GM12878 (cell line): ENCODE results near the gene IRGC. TPM values are rescaled to one million over a fixed set of nuclear protein-coding genes. Genes with fewer than 3 reads are reported as not detected.

Experiments used
- BCL11A ChIP-seq: IDR thresholded peaks from 2 replicates; pipeline ENCODE4 v1.6.1; 2011; ENCODE audit warnings: low read depth, low read length
- CHD1 ChIP-seq: IDR thresholded peaks from 2 replicates; pipeline ENCODE4 v1.6.1; 2012; ENCODE audit warnings: low read depth, low read length, improper control_type of control experiment
- KAT2A ChIP-seq: conservative IDR thresholded peaks from 2 replicates; pipeline ENCODE4 v1.6.1; 2011; ENCODE audit warnings: low read depth, low read length; ENCODE audit not compliant: control insufficient read depth
- MYB ChIP-seq: fragments of 150-350 bp; IDR thresholded peaks from 2 replicates; pipeline ENCODE4 v1.6.1; 2014; ENCODE audit warnings: mild to moderate bottlenecking, low read depth, low read length, borderline replicate concordance
- POU2F2 ChIP-seq: IDR thresholded peaks from 3 replicates; pipeline ENCODE4 v1.6.1; 2011; ENCODE audit warnings: low read depth, mild to moderate bottlenecking, low read length, borderline replicate concordance
- RELA ChIP-seq: fragments of 450-650 bp; IDR thresholded peaks from 2 replicates; pipeline ENCODE4 v1.8.0; 2014; ENCODE audit warnings: borderline replicate concordance; ENCODE audit not compliant: partially characterized antibody
- SIN3A ChIP-seq: IDR thresholded peaks from 2 replicates; pipeline ENCODE4 v1.6.1; 2012; ENCODE audit warnings: low read depth, low read length, improper control_type of control experiment
- STAT3 ChIP-seq: IDR thresholded peaks from 2 replicates; pipeline ENCODE4 v1.6.1; 2011; ENCODE audit warnings: low read depth, low read length, improper control_type of control experiment
- TCF12 ChIP-seq: IDR thresholded peaks from 2 replicates; pipeline ENCODE4 v1.6.1; 2011; ENCODE audit warnings: low read depth, mild to moderate bottlenecking, low read length
- TCF3 ChIP-seq: IDR thresholded peaks from 2 replicates; pipeline ENCODE4 v1.6.1; 2012; ENCODE audit warnings: low read depth, mild to moderate bottlenecking, low read length, borderline replicate concordance; ENCODE audit not compliant: insufficient read depth
- WRNIP1 ChIP-seq: IDR thresholded peaks from 2 replicates; pipeline ENCODE4 v1.6.1; 2011; ENCODE audit warnings: low read depth, low read length, improper control_type of control experiment, borderline replicate concordance
- ZSCAN29 ChIP-seq: fragments of 450-650 bp; IDR thresholded peaks from 2 replicates; pipeline ENCODE4 v1.6.1; 2017; ENCODE audit warnings: mild to moderate bottlenecking, moderate library complexity
- polyA plus RNA-seq, 11 experiments: library from polyadenylated mRNA; depleted of rRNA in 4 of 11; unstranded in 6 of 11; stranded (reverse) in 5 of 11; fragments of >200 nt; fragmentation: Nextera tagmentation in 4 of 11; fragmentation: Illumina TruSeq in 1 of 11; extraction: Ambion mirVana in 4 of 11; extraction: Trizol in 1 of 11; gene quantifications; 1 replicate in 1 of 11; 2 replicates in 10 of 11; pipeline versions ENCODE4 v1.2.1 to v1.2.3, GENCODE V29; 2011 to 2016; ENCODE audit warnings: inconsistent platforms in 2 of 11, missing spikeins in 2 of 11, low read depth in 1 of 11
- total RNA-seq, 4 experiments: library from RNA; depleted of rRNA in 3 of 4; stranded (reverse); fragments of >200 nt in 3 of 4; fragmentation: Illumina TruSeq in 1 of 4; extraction: Trizol in 1 of 4; gene quantifications; 2 replicates each; pipeline versions ENCODE4 v1.2.1 to v1.2.3, GENCODE V29; 2013 to 2021
- TF ChIP-seq, protein P1 (sequence below): fragments of 450-650 bp; formaldehyde crosslinking; IDR thresholded peaks from 2 replicates; pipeline ENCODE4 v1.4.0; 2020; ENCODE audit warnings: mild to moderate bottlenecking, moderate library complexity
- TF ChIP-seq, protein P2 (sequence below): IDR thresholded peaks from 2 replicates; pipeline ENCODE4 v1.6.1; 2011; ENCODE audit warnings: borderline replicate concordance, low read depth, mild to moderate bottlenecking, moderate library complexity, low read length; ENCODE audit not compliant: insufficient read depth, poor library complexity, severe bottlenecking
- TF ChIP-seq, protein P3 (sequence below): fragments of 450-650 bp; conservative IDR thresholded peaks from 2 replicates; pipeline ENCODE4 v1.6.1; 2017; ENCODE audit warnings: mild to moderate bottlenecking, moderate library complexity
- TF ChIP-seq, protein P4 (sequence below): IDR thresholded peaks from 2 replicates; pipeline ENCODE4 v1.6.1; 2011; ENCODE audit warnings: borderline replicate concordance, low read depth, mild to moderate bottlenecking, moderate library complexity, mixed read lengths, low read length; ENCODE audit not compliant: insufficient read depth; ENCODE audit errors: extremely low read length
- TF ChIP-seq, protein P5 (sequence below): fragments of 150-350 bp; IDR thresholded peaks from 2 replicates; pipeline ENCODE4 v1.6.1; 2016; ENCODE audit warnings: low read depth, low read length

Gene IRGC
- total and polyA plus RNA-seq, 10 of the 15 experiments (the other 5 are each of a cell fraction or from before 2014, with no cell fraction given): 0.04 TPM; not detected in 9

DNA sequence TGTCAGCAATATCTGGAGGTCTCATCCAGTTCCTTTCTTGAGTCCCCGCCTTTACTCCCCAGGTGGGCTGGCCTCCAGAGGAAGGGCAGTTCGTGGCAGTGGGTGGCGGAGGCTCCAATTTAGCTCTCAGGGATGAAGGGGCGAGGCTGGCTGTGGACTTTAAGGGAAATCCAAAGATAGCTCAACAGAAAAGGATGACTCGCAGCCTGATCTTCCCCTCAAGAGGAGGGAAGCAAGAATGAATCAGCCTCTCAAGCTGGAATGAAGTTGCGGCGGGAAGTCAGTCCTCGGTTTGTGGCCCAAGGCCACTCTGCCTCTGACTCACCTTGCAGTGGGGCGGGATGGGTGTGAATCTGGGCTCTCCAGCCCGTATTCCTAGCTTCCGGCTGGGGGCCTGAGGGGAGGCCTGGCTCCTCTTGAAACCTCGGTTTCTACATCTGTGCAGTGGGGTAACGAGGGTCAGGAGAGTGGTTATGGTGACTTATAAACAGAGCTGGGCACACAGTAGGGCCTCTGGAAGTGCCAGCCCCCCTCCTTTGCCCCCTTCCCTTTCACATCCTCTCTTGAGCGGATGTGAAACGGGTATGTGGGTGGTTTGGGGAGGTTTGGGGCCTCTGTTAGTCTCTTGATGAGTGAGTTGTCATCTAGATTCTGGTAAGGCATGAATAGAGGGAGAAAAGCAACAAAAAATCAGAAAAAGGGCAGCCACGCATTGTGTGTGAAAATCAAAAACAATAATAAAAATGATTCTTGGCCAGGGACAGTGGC is 49.4 kb downstream of the IRGC start (continued):
- TF ChIP-seq, protein P1, sequence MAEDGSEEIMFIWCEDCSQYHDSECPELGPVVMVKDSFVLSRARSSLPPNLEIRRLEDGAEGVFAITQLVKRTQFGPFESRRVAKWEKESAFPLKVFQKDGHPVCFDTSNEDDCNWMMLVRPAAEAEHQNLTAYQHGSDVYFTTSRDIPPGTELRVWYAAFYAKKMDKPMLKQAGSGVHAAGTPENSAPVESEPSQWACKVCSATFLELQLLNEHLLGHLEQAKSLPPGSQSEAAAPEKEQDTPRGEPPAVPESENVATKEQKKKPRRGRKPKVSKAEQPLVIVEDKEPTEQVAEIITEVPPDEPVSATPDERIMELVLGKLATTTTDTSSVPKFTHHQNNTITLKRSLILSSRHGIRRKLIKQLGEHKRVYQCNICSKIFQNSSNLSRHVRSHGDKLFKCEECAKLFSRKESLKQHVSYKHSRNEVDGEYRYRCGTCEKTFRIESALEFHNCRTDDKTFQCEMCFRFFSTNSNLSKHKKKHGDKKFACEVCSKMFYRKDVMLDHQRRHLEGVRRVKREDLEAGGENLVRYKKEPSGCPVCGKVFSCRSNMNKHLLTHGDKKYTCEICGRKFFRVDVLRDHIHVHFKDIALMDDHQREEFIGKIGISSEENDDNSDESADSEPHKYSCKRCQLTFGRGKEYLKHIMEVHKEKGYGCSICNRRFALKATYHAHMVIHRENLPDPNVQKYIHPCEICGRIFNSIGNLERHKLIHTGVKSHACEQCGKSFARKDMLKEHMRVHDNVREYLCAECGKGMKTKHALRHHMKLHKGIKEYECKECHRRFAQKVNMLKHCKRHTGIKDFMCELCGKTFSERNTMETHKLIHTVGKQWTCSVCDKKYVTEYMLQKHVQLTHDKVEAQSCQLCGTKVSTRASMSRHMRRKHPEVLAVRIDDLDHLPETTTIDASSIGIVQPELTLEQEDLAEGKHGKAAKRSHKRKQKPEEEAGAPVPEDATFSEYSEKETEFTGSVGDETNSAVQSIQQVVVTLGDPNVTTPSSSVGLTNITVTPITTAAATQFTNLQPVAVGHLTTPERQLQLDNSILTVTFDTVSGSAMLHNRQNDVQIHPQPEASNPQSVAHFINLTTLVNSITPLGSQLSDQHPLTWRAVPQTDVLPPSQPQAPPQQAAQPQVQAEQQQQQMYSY (CRISPR knock-in tag): no peak
- TF ChIP-seq CHD1 (no peak; the same call in 1 of the 2 replicates), STAT3 (peak; percentile 97), RELA (peak; percentile 96), BCL11A (peak; percentile 99), POU2F2 (peak; percentile 89), TCF12 (peak; percentile 89), MYB (no peak), KAT2A (no peak), TCF3 (peak; percentile 95), ZSCAN29 (peak; percentile 83; the same call in 1 of the 2 replicates), SIN3A (no peak; the same call in 1 of the 2 replicates), WRNIP1 (peak; percentile 100)
- TF ChIP-seq, protein P2, sequence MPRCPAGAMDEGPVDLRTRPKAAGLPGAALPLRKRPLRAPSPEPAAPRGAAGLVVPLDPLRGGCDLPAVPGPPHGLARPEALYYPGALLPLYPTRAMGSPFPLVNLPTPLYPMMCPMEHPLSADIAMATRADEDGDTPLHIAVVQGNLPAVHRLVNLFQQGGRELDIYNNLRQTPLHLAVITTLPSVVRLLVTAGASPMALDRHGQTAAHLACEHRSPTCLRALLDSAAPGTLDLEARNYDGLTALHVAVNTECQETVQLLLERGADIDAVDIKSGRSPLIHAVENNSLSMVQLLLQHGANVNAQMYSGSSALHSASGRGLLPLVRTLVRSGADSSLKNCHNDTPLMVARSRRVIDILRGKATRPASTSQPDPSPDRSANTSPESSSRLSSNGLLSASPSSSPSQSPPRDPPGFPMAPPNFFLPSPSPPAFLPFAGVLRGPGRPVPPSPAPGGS: peak; percentile 96
- TF ChIP-seq, protein P3, sequence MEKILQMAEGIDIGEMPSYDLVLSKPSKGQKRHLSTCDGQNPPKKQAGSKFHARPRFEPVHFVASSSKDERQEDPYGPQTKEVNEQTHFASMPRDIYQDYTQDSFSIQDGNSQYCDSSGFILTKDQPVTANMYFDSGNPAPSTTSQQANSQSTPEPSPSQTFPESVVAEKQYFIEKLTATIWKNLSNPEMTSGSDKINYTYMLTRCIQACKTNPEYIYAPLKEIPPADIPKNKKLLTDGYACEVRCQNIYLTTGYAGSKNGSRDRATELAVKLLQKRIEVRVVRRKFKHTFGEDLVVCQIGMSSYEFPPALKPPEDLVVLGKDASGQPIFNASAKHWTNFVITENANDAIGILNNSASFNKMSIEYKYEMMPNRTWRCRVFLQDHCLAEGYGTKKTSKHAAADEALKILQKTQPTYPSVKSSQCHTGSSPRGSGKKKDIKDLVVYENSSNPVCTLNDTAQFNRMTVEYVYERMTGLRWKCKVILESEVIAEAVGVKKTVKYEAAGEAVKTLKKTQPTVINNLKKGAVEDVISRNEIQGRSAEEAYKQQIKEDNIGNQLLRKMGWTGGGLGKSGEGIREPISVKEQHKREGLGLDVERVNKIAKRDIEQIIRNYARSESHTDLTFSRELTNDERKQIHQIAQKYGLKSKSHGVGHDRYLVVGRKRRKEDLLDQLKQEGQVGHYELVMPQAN: peak; percentile 93
- TF ChIP-seq, protein P4, sequence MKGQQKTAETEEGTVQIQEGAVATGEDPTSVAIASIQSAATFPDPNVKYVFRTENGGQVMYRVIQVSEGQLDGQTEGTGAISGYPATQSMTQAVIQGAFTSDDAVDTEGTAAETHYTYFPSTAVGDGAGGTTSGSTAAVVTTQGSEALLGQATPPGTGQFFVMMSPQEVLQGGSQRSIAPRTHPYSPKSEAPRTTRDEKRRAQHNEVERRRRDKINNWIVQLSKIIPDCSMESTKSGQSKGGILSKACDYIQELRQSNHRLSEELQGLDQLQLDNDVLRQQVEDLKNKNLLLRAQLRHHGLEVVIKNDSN: no peak
- TF ChIP-seq, protein P5, sequence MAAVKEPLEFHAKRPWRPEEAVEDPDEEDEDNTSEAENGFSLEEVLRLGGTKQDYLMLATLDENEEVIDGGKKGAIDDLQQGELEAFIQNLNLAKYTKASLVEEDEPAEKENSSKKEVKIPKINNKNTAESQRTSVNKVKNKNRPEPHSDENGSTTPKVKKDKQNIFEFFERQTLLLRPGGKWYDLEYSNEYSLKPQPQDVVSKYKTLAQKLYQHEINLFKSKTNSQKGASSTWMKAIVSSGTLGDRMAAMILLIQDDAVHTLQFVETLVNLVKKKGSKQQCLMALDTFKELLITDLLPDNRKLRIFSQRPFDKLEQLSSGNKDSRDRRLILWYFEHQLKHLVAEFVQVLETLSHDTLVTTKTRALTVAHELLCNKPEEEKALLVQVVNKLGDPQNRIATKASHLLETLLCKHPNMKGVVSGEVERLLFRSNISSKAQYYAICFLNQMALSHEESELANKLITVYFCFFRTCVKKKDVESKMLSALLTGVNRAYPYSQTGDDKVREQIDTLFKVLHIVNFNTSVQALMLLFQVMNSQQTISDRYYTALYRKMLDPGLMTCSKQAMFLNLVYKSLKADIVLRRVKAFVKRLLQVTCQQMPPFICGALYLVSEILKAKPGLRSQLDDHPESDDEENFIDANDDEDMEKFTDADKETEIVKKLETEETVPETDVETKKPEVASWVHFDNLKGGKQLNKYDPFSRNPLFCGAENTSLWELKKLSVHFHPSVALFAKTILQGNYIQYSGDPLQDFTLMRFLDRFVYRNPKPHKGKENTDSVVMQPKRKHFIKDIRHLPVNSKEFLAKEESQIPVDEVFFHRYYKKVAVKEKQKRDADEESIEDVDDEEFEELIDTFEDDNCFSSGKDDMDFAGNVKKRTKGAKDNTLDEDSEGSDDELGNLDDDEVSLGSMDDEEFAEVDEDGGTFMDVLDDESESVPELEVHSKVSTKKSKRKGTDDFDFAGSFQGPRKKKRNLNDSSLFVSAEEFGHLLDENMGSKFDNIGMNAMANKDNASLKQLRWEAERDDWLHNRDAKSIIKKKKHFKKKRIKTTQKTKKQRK: no peak
